Measurements from ENCODE around the gene CCL11.
"Not testable (repeated sequence)": the region's sequence is repeated elsewhere in the genome, so short reads cannot be mapped to it uniquely, and the experiment has no call there.

Gene CCL11

GRCh38 chr17:34321964-34322363, 36.4 kb downstream of the CCL11 start:
- Histone ChIP-seq H3K4me3 (ENCODE audit: low read depth, low read length) (no peak overlapping the region), H3K36me3 (ENCODE audit: control insufficient read depth in 2 of 2, insufficient read depth in 1 of 2, low read length in 2 of 2) (no peaks in the 10 kb centered on the region), H3K4me1 (ENCODE audit: control insufficient read depth, insufficient read depth, low read length) (no peaks in the 10 kb centered on the region), H3K27ac (ENCODE audit: extremely low read depth, low read depth, low read length) (no peak overlapping the region), H3K9me3 (ENCODE audit: control insufficient read depth, insufficient read depth, low read depth, low read length) (no peaks in the 10 kb centered on the region)
- ChIA-PET POLR2A (no interaction called here), CTCF (interaction anchor here (0.6 to 8.3 kb wide), 7 partner anchors 11 to 121 kb away, joined by 3 to 84 read pairs (median 4); no protein-coding TSS in a partner anchor)
- TF ChIP-seq ZNF416 (tag by site-specific recombination; IDR thresholded peaks at IDR 0.05) (no peak), ZBTB21 (tag by site-specific recombination; IDR thresholded peaks at IDR 0.05) (no peak), ZNF837 (tag by site-specific recombination; IDR thresholded peaks at IDR 0.05) (no peak), PBX3 (CRISPR knock-in tag; IDR thresholded peaks at IDR 0.05) (no peak), ZNF341 (tag by site-specific recombination; IDR thresholded peaks at IDR 0.05; ENCODE audit: low read depth) (no peak), ZNF580 (tag by site-specific recombination; IDR thresholded peaks at IDR 0.05) (no peak), ZNF223 (tag by site-specific recombination; IDR thresholded peaks at IDR 0.05) (no peak), ZNF350 (tag by site-specific recombination; IDR thresholded peaks at IDR 0.05) (no peak), ZBTB49 (tag by site-specific recombination; IDR thresholded peaks at IDR 0.05; ENCODE audit: low read depth) (no peak), ZNF776 (tag by site-specific recombination; IDR thresholded peaks at IDR 0.05; ENCODE audit: borderline replicate concordance) (no peak), ZNF324 (tag by site-specific recombination; IDR thresholded peaks at IDR 0.05) (no peak), BCL11A (tag by site-specific recombination; IDR thresholded peaks at IDR 0.05; ENCODE audit: low read depth) (no peak), KLF1 (tag by site-specific recombination; IDR thresholded peaks at IDR 0.05) (no peak)

- H3K4me3 ChIP-seq (ENCODE audit: low read depth, low read length); H3K4me1 ChIP-seq (ENCODE audit: control insufficient read depth, insufficient read depth, low read length); H3K9me3 ChIP-seq (ENCODE audit: control insufficient read depth, insufficient read depth, low read depth, low read length); H3K36me3 ChIP-seq (ENCODE audit: control insufficient read depth in 2 of 2, insufficient read depth in 1 of 2, low read length in 2 of 2); H3K27ac ChIP-seq (ENCODE audit: extremely low read depth, low read depth, low read length); POLR2A ChIA-PET: not testable (repeated sequence)
- CTCF ChIA-PET: interaction anchor here (1.1 to 3.9 kb wide), 3 partner anchors 34 to 156 kb away, joined by 3 to 21 read pairs (median 10); no protein-coding TSS in a partner anchor
Measured at GRCh38 chr17:34327580-34327979, 42.0 kb downstream of the CCL11 start.

GRCh38 chr17:34337701-34338100, 52.2 kb downstream of the CCL11 start:
- Histone ChIP-seq H3K27ac (ENCODE audit: extremely low read depth, low read depth, low read length) (no peak overlapping the region), H3K4me1 (ENCODE audit: control insufficient read depth, insufficient read depth, low read length) (no peaks in the 10 kb centered on the region), H3K9me3 (ENCODE audit: control insufficient read depth, insufficient read depth, low read depth, low read length) (no peaks in the 10 kb centered on the region), H3K4me3 (ENCODE audit: low read depth, low read length) (no peak overlapping the region), H3K36me3 (ENCODE audit: control insufficient read depth in 2 of 2, insufficient read depth in 1 of 2, low read length in 2 of 2) (no peaks in the 10 kb centered on the region)
- ChIA-PET CTCF (interaction anchor here (1.1 to 3.3 kb wide), 2 partner anchors 23 to 137 kb away, joined by 5 to 27 read pairs; no protein-coding TSS in a partner anchor), POLR2A (no interaction called here)
- TF ChIP-seq ZNF140 (tag by site-specific recombination; IDR thresholded peaks at IDR 0.05): no peak
- TF ChIP-seq OSR2 (tag by site-specific recombination; IDR thresholded peaks at IDR 0.05): no peak
- no peak for TF ChIP-seq ZNF16 (tag by site-specific recombination; IDR thresholded peaks at IDR 0.05; ENCODE audit: low read depth)
- TF ChIP-seq ZNF362 (tag by site-specific recombination; IDR thresholded peaks at IDR 0.05): no peak
- TF ChIP-seq FEZF1 (tag by site-specific recombination; IDR thresholded peaks at IDR 0.05): no peak
- no peak for TF ChIP-seq ZNF292 (tag by site-specific recombination; IDR thresholded peaks at IDR 0.05; ENCODE audit: borderline replicate concordance, low read depth)
- no peak for TF ChIP-seq ZBTB17 (tag by site-specific recombination; IDR thresholded peaks at IDR 0.05)
- no peak for TF ChIP-seq ZNF155 (tag by site-specific recombination; IDR thresholded peaks at IDR 0.05)
- TF ChIP-seq ZNF350 (tag by site-specific recombination; IDR thresholded peaks at IDR 0.05): no peak
- TF ChIP-seq ZSCAN30 (tag by site-specific recombination; IDR thresholded peaks at IDR 0.05): no peak
- no peak for TF ChIP-seq MEIS1 (CRISPR knock-in tag; IDR thresholded peaks at IDR 0.05; ENCODE audit: borderline replicate concordance)
- no peak for TF ChIP-seq ZFP41 (tag by site-specific recombination; IDR thresholded peaks at IDR 0.05; ENCODE audit: borderline replicate concordance)
- TF ChIP-seq ZNF530 (tag by site-specific recombination; IDR thresholded peaks at IDR 0.05; ENCODE audit: low read depth): no peak
- TF ChIP-seq ZNF354C (tag by site-specific recombination; IDR thresholded peaks at IDR 0.05; ENCODE audit: borderline replicate concordance, low read depth): no peak

Data from HEK293 (cell line).